H9 (cell line): ENCODE measurements around the gene DNAH11. TPM values are rescaled to one million over a fixed set of nuclear protein-coding genes. Genes with fewer than 3 reads are reported as not detected.

Experiments used
- DNase-seq: peaks from one replicate; pipeline ENCODE4 v3.0.0-alpha.2; 2017
- H2AFZ ChIP-seq: one replicate; pipeline ENCODE4 v1.6.1; 2013; ENCODE audit warnings: mild to moderate bottlenecking, low read length, control low read depth, moderate library complexity
- H2AK5ac ChIP-seq: 2 replicates; pipeline ENCODE4 v1.6.1; 2013; ENCODE audit warnings: low read length, control low read depth, mixed read lengths; ENCODE audit not compliant: insufficient read length
- H2BK120ac ChIP-seq: one replicate; pipeline ENCODE4 v1.6.1; 2013; ENCODE audit warnings: low read depth, mild to moderate bottlenecking, low read length, control low read depth, inconsistent platforms; ENCODE audit not compliant: poor library complexity, severe bottlenecking
- H2BK12ac ChIP-seq: 2 replicates; pipeline ENCODE4 v1.6.1; 2013; ENCODE audit warnings: low read length, control low read depth, mixed read lengths, low read depth; ENCODE audit not compliant: insufficient read length
- H2BK15ac ChIP-seq: 2 replicates; pipeline ENCODE4 v1.6.1; 2013; ENCODE audit warnings: low read depth, low read length, control low read depth
- H2BK20ac ChIP-seq: one replicate; pipeline ENCODE4 v1.6.1; 2013; ENCODE audit warnings: low read depth, mild to moderate bottlenecking, low read length, control low read depth, inconsistent platforms; ENCODE audit not compliant: poor library complexity, severe bottlenecking
- H2BK5ac ChIP-seq: 2 replicates; pipeline ENCODE4 v1.6.1; 2013; ENCODE audit warnings: low read length, control low read depth, mixed read lengths; ENCODE audit not compliant: insufficient read length
- H3K14ac ChIP-seq: 2 replicates; pipeline ENCODE4 v1.6.1; 2013; ENCODE audit warnings: low read length, control low read depth; ENCODE audit not compliant: insufficient read depth
- H3K18ac ChIP-seq: 2 replicates; pipeline ENCODE4 v1.6.1; 2013; ENCODE audit warnings: low read depth, mild to moderate bottlenecking, mixed read lengths, low read length, control low read depth; ENCODE audit not compliant: insufficient read length
- H3K23ac ChIP-seq: 2 replicates; pipeline ENCODE4 v1.6.1; 2013; ENCODE audit warnings: low read length, control low read depth, mixed read lengths, low read depth; ENCODE audit not compliant: insufficient read length
- H3K23me2 ChIP-seq: 2 replicates; pipeline ENCODE4 v1.6.1; 2013; ENCODE audit warnings: low read depth, mild to moderate bottlenecking, mixed read lengths, low read length, control low read depth; ENCODE audit not compliant: insufficient read length, poor library complexity, severe bottlenecking
- H3K27ac ChIP-seq: 2 replicates; pipeline ENCODE4 v1.5.1; 2013; ENCODE audit warnings: low read length, control low read depth, mixed read lengths, low read depth; ENCODE audit not compliant: insufficient read length
- H3K27me3 ChIP-seq: 2 replicates; pipeline ENCODE4 v1.6.1; 2013; ENCODE audit warnings: low read length, control low read depth, inconsistent platforms; ENCODE audit not compliant: insufficient read depth
- H3K4ac ChIP-seq: 2 replicates; pipeline ENCODE4 v1.6.1; 2013; ENCODE audit warnings: low read depth, mild to moderate bottlenecking, control low read depth, inconsistent platforms, low read length, moderate library complexity
- H3K4me1 ChIP-seq: 2 replicates; pipeline ENCODE4 v1.6.1; 2013; ENCODE audit warnings: low read length, control low read depth, inconsistent platforms; ENCODE audit not compliant: insufficient read depth
- H3K4me2 ChIP-seq: 2 replicates; pipeline ENCODE4 v1.6.1; 2013; ENCODE audit warnings: low read length, control low read depth, mixed read lengths; ENCODE audit not compliant: insufficient read length, insufficient read depth
- H3K56ac ChIP-seq: 2 replicates; pipeline ENCODE4 v1.6.1; 2013; ENCODE audit warnings: low read depth, mild to moderate bottlenecking, mixed read lengths, low read length, control low read depth; ENCODE audit not compliant: insufficient read length
- H3K79me1 ChIP-seq: 2 replicates; pipeline ENCODE4 v1.6.1; 2013; ENCODE audit warnings: low read depth, mild to moderate bottlenecking, moderate library complexity, low read length, control low read depth, inconsistent platforms; ENCODE audit not compliant: insufficient read depth, poor library complexity, severe bottlenecking
- H3K79me2 ChIP-seq: 2 replicates; pipeline ENCODE4 v1.6.1; 2013; ENCODE audit warnings: low read length, control low read depth, inconsistent platforms; ENCODE audit not compliant: insufficient read depth
- H3K9ac ChIP-seq: 2 replicates; pipeline ENCODE4 v1.6.1; 2013; ENCODE audit warnings: low read length, control low read depth, mixed read lengths; ENCODE audit not compliant: insufficient read length; ENCODE audit errors: extremely low read depth
- H3K9me3 ChIP-seq: one replicate; pipeline ENCODE4 v1.6.1; 2013; ENCODE audit warnings: low read depth, low read length, inconsistent platforms; ENCODE audit not compliant: control insufficient read depth
- H3T11ph ChIP-seq: one replicate; pipeline ENCODE4 v1.6.1; 2013; ENCODE audit warnings: mild to moderate bottlenecking, low read length, control low read depth, inconsistent platforms
- H4K20me1 ChIP-seq: one replicate; pipeline ENCODE4 v1.6.1; 2013; ENCODE audit not compliant: control insufficient read depth, insufficient read length, insufficient read depth
- H4K5ac ChIP-seq: 2 replicates; pipeline ENCODE4 v1.6.1; 2013; ENCODE audit warnings: low read depth, mild to moderate bottlenecking, mixed read lengths, low read length, control low read depth; ENCODE audit not compliant: insufficient read length
- H4K8ac ChIP-seq: replicated peaks from 2 replicates; pipeline ENCODE4 v1.6.1; 2013; ENCODE audit warnings: low read length, control low read depth, mixed read lengths, low read depth; ENCODE audit not compliant: insufficient read length
- H4K91ac ChIP-seq: 2 replicates; pipeline ENCODE4 v1.6.1; 2013; ENCODE audit warnings: low read depth, mild to moderate bottlenecking, moderate library complexity, mixed read lengths, low read length, control low read depth; ENCODE audit not compliant: insufficient read length
- H3K27ac Mint-ChIP-seq, 3 experiments: 2 replicates in 2 of 3; 3 replicates in 1 of 3; pipeline ENCODE4 v1.8.0; 2020 to 2021; ENCODE audit warnings: mixed read lengths in 3 of 3, mild to moderate bottlenecking in 1 of 3, moderate library complexity in 1 of 3
- H3K27me3 Mint-ChIP-seq: 2 replicates; pipeline ENCODE4 v1.8.0; 2021; ENCODE audit warnings: low read depth, mild to moderate bottlenecking, moderate library complexity, mixed read lengths
- H3K36me3 Mint-ChIP-seq, 3 experiments: 2 replicates in 2 of 3; 3 replicates in 1 of 3; pipeline ENCODE4 v1.8.0; 2020 to 2021; ENCODE audit warnings: low read depth in 3 of 3, mixed read lengths in 3 of 3; ENCODE audit not compliant: insufficient read depth in 1 of 3
- H3K4me1 Mint-ChIP-seq, 2 experiments: 2 replicates each; pipeline ENCODE4 v1.8.0; 2020; ENCODE audit warnings: mixed read lengths in 2 of 2
- H3K4me3 Mint-ChIP-seq, 2 experiments: 2 replicates in 1 of 2; 3 replicates in 1 of 2; pipeline ENCODE4 v1.8.0; 2020 to 2021; ENCODE audit warnings: mild to moderate bottlenecking in 2 of 2, mixed read lengths in 2 of 2, moderate library complexity in 1 of 2
- H3K9me3 Mint-ChIP-seq, 2 experiments: 2 replicates in 1 of 2; 3 replicates in 1 of 2; pipeline ENCODE4 v1.8.0; 2020; ENCODE audit warnings: mild to moderate bottlenecking in 2 of 2, mixed read lengths in 2 of 2, moderate library complexity in 1 of 2
- WGBS: extraction: QIAGEN DNeasy Blood & Tissue Kit; methylation state at CpG from one replicate; pipeline ENCODE4 v1.1.7; 2013; ENCODE audit warnings: missing lambda C conversion rate, low lambda C conversion rate, mixed read lengths; ENCODE audit not compliant: insufficient read length; ENCODE audit errors: extremely low coverage; 5-methylcytosine and 5-hydroxymethylcytosine counted together
- total RNA-seq: library from RNA; stranded (reverse); gene quantifications from 2 replicates; pipeline ENCODE4 v1.2.1, GENCODE V29; 2021
- TF ChIP-seq, protein P1 (sequence below): fragments of 200-600 bp; sonication (generic); conservative IDR thresholded peaks from 3 replicates; pipeline ENCODE4 v1.8.0; 2021; ENCODE audit warnings: antibody characterized with exemption, mild to moderate bottlenecking

The DNAH11 gene
- total RNA-seq, 1 experiment from 2014 or later: 2.5 TPM

DNA sequence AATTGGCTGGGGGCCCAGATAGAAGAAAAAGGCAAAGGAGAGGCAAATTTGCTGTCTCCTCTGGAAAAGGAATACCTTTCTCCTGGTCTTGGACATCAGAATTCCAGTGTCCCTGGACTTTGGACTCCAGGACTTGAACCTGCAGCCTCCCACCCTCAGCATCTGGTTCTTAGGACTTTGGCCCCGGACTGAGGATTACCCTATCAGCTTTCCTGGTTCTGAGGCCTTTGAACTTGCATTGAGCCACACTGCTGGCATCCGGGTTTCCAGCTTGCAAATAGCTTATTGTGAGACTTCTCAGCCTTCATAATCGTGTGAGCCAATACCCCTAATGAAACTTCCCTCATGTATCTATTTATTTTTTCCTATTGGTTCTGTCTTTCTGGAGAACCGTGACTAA is 68.3 kb downstream of the DNAH11 start:
- Histone ChIP-seq H2BK12ac (no peak overlapping the region), H3K4me1 (no peaks in the 10 kb centered on the region), H3K9ac (no peak overlapping the region), H3K23ac (no peak overlapping the region), H3K9me3 (no peaks in the 10 kb centered on the region), H3K27ac (no peak overlapping the region), H2BK5ac (no peak overlapping the region), H4K8ac (no peak overlapping the region), H3K56ac (no peak overlapping the region), H2AFZ (no peak overlapping the region), H4K91ac (no peak overlapping the region), H3K4ac (no peak overlapping the region), H4K20me1 (no peaks in the 10 kb centered on the region), H3K14ac (no peak overlapping the region), H2AK5ac (no peak overlapping the region), H2BK20ac (no peak overlapping the region), H3K79me1 (no peaks in the 10 kb centered on the region), H3K18ac (no peak overlapping the region), H2BK120ac (no peak overlapping the region), H3K4me2 (no peak overlapping the region), H3T11ph (no peak overlapping the region), H3K23me2 (no peaks in the 10 kb centered on the region), H3K79me2 (no peaks in the 10 kb centered on the region), H4K5ac (no peak overlapping the region), H2BK15ac (no peak overlapping the region), H3K27me3 (no peaks in the 10 kb centered on the region)
- TF ChIP-seq, protein P1, sequence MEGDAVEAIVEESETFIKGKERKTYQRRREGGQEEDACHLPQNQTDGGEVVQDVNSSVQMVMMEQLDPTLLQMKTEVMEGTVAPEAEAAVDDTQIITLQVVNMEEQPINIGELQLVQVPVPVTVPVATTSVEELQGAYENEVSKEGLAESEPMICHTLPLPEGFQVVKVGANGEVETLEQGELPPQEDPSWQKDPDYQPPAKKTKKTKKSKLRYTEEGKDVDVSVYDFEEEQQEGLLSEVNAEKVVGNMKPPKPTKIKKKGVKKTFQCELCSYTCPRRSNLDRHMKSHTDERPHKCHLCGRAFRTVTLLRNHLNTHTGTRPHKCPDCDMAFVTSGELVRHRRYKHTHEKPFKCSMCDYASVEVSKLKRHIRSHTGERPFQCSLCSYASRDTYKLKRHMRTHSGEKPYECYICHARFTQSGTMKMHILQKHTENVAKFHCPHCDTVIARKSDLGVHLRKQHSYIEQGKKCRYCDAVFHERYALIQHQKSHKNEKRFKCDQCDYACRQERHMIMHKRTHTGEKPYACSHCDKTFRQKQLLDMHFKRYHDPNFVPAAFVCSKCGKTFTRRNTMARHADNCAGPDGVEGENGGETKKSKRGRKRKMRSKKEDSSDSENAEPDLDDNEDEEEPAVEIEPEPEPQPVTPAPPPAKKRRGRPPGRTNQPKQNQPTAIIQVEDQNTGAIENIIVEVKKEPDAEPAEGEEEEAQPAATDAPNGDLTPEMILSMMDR: no peak
- Mint-ChIP-seq H3K27me3 (no peaks in the 10 kb centered on the region), H3K36me3 (0 out of 7 replicates have a peak, but pooled peaks cover 0 to 2% (median 0%) of the 10 kb centered on the region in 3 experiments), H3K4me3 (no peak overlapping the region), H3K9me3 (no peaks in the 10 kb centered on the region), H3K4me1 (no peaks in the 10 kb centered on the region), H3K27ac (no peak overlapping the region)
- DNase-seq: no peak
- WGBS: no CpG with 5 or more reads among the region's 4 CpGs
